T-cell (primary cell): ENCODE data around the gene MYO18B. TPM values are rescaled to one million over a fixed set of nuclear protein-coding genes. Genes with fewer than 3 reads are reported as not detected.

ENCODE experiments used
- ATAC-seq, 4 experiments: fragments of 200-7000 bp in 3 of 4; fragments of 150-1000 bp in 1 of 4; cut with Tn5 transposase; replicated peaks in 1 of 4; 1 replicate in 3 of 4; 2 replicates in 1 of 4; pipeline ENCODE4 v1.10.0; 2021; ENCODE audit warnings: moderate library complexity in 3 of 4, mild to moderate bottlenecking in 2 of 4, moderate number of reproducible peaks in 1 of 4
- CTCF ChIA-PET, 2 donors: fragments of 300-600 bp; sonication (Branson Sonifier 250); formaldehyde crosslinking; loops; one replicate each; lab custom pipeline; 2022; ENCODE audit warnings: antibody characterized with exemption in 2 of 2; lab: Charles Lee
- POLR2A ChIA-PET, 2 donors: fragments of 300-600 bp; sonication (Branson Sonifier 250); formaldehyde crosslinking; loops; one replicate each; lab custom pipeline; 2022; ENCODE audit warnings: antibody characterized with exemption in 2 of 2; lab: Charles Lee
- DNase-seq, 35 experiments: peaks; one replicate each; pipeline versions ENCODE4 v3.0.0 to v3.0.0-alpha.2; 2013 to 2023
- H3K27ac ChIP-seq: one replicate; pipeline ENCODE4 v1.5.1; 2013; ENCODE audit warnings: low read length
- H3K27me3 ChIP-seq, 2 experiments: replicated peaks in 1 of 2; 1 replicate in 1 of 2; 2 replicates in 1 of 2; pipeline versions ENCODE4 v1.6.1 to v1.7.0; 2013; ENCODE audit warnings: low read length in 1 of 2, mixed read lengths in 1 of 2; ENCODE audit not compliant: control insufficient read depth in 2 of 2, insufficient read depth in 2 of 2; ENCODE audit errors: extremely low read depth in 1 of 2
- H3K36me3 ChIP-seq, 2 donors: 1 replicate in 1 of 2; 2 replicates in 1 of 2; pipeline versions ENCODE4 v1.6.1 to v1.7.0; 2013; ENCODE audit warnings: low read length in 1 of 2; ENCODE audit not compliant: control insufficient read depth in 2 of 2, insufficient read depth in 1 of 2; ENCODE audit errors: extremely low read depth in 1 of 2
- H3K4me1 ChIP-seq, 2 experiments: 1 replicate in 1 of 2; 2 replicates in 1 of 2; pipeline versions ENCODE4 v1.6.1 to v1.7.0; 2013; ENCODE audit warnings: low read length in 2 of 2, mixed read lengths in 1 of 2; ENCODE audit not compliant: insufficient read depth in 2 of 2, control insufficient read depth in 1 of 2; ENCODE audit errors: extremely low read depth in 1 of 2
- H3K4me3 ChIP-seq, 2 donors: 1 replicate in 1 of 2; 2 replicates in 1 of 2; pipeline versions ENCODE4 v1.5.1 to v1.7.0; 2013; ENCODE audit warnings: mild to moderate bottlenecking in 2 of 2, low read length in 1 of 2, moderate library complexity in 1 of 2; ENCODE audit not compliant: control insufficient read depth in 1 of 2; ENCODE audit errors: extremely low read depth in 1 of 2
- H3K9me3 ChIP-seq: 2 replicates; pipeline ENCODE4 v1.7.0; 2013
- H3K27ac Mint-ChIP-seq, 2 donors: one replicate each; pipeline ENCODE4 v1.8.0; 2020 to 2021; ENCODE audit warnings: mild to moderate bottlenecking in 2 of 2, mixed read lengths in 2 of 2
- H3K27me3 Mint-ChIP-seq, 2 donors: one replicate each; pipeline ENCODE4 v1.8.0; 2021 to 2022; ENCODE audit warnings: mixed read lengths in 2 of 2
- H3K36me3 Mint-ChIP-seq: one replicate; pipeline ENCODE4 v1.8.0; 2021; ENCODE audit warnings: mixed read lengths
- H3K4me1 Mint-ChIP-seq, 3 donors: one replicate each; pipeline ENCODE4 v1.8.0; 2020 to 2022; ENCODE audit warnings: mixed read lengths in 3 of 3, mild to moderate bottlenecking in 1 of 3
- H3K4me3 Mint-ChIP-seq, 3 donors: one replicate each; pipeline ENCODE4 v1.8.0; 2020 to 2022; ENCODE audit warnings: mild to moderate bottlenecking in 3 of 3, mixed read lengths in 3 of 3, moderate library complexity in 3 of 3
- H3K9me3 Mint-ChIP-seq, 3 donors: one replicate each; pipeline ENCODE4 v1.8.0; 2020 to 2022; ENCODE audit warnings: mixed read lengths in 3 of 3
- WGBS: methylation state at CpG from one replicate; pipeline ENCODE4 v1.1.5; 2013; ENCODE audit warnings: missing lambda C conversion rate; ENCODE audit not compliant: insufficient coverage; 5-methylcytosine and 5-hydroxymethylcytosine counted together
- total RNA-seq, 35 experiments: library from RNA in 6 of 35; stranded (reverse) in 6 of 35; fragments of 120-200 nt in 1 of 35; gene quantifications; one replicate each; pipeline versions ENCODE4 v1.2.1 to v1.2.4 and lab custom pipeline; 2013 to 2026

Gene MYO18B
- total RNA-seq, 5 donors from 2014 or later (not counting 1 experiment from before 2014, with no cell fraction given), result 0.18 to 0.70 (median 0.26) TPM; not detected in 1

GRCh38 chr22:25711491-25711890 lies 30.5 kb upstream of the MYO18B start:
- POLR2A ChIA-PET, result no interaction called here
- H3K36me3 Mint-ChIP-seq, result peaks cover 4% of the 10 kb centered on the region
- H3K9me3 ChIP-seq, result no peaks in the 10 kb centered on the region
- CTCF ChIA-PET, result no interaction called here
- peaks cover 0 to 13% (median 5%) of the 10 kb centered on the region in 3 donors for H3K4me1 Mint-ChIP-seq
- no peak for DNase-seq
- ATAC-seq, result no peak
- H3K27ac Mint-ChIP-seq, result no peak overlapping the region
- H3K4me3 Mint-ChIP-seq, result no peak overlapping the region
- no peak overlapping the region for H3K27ac ChIP-seq
- H3K36me3 ChIP-seq, result no peaks in the 10 kb centered on the region
- no CpG with 5 or more reads among the region's 6 CpGs for WGBS
- no peak overlapping the region for H3K4me3 ChIP-seq
- H3K9me3 Mint-ChIP-seq, result no peaks in the 10 kb centered on the region
- H3K4me1 ChIP-seq, result peaks cover 0 to 2% of the 10 kb centered on the region in 2 experiments
- no peaks in the 10 kb centered on the region for H3K27me3 ChIP-seq
- H3K27me3 Mint-ChIP-seq, result peaks cover 0 to 4% of the 10 kb centered on the region in 2 donors

GRCh38 chr22:25712661-25713400 lies 29.2 kb upstream of the MYO18B start:
- no peaks in the 10 kb centered on the region for H3K36me3 ChIP-seq
- no peak overlapping the region for H3K27ac Mint-ChIP-seq
- no peak overlapping the region for H3K4me3 ChIP-seq
- H3K4me1 Mint-ChIP-seq, result peaks cover 0 to 13% (median 5%) of the 10 kb centered on the region in 3 donors
- no peak for DNase-seq
- ATAC-seq, result no peak
- ChIA-PET POLR2A (no interaction called here), CTCF (no interaction called here)
- no peaks in the 10 kb centered on the region for H3K36me3 Mint-ChIP-seq
- no peak overlapping the region for H3K27ac ChIP-seq
- no peaks in the 10 kb centered on the region for H3K9me3 ChIP-seq
- H3K4me1 ChIP-seq, result peaks cover 0 to 2% of the 10 kb centered on the region in 2 experiments
- 86% methylated on average over 2 of the region's 7 CpGs for WGBS
- H3K27me3 ChIP-seq, result no peaks in the 10 kb centered on the region
- H3K4me3 Mint-ChIP-seq, result no peak overlapping the region
- H3K27me3 Mint-ChIP-seq, result peaks cover 0 to 4% of the 10 kb centered on the region in 2 donors
- H3K9me3 Mint-ChIP-seq, result no peaks in the 10 kb centered on the region

DNA sequence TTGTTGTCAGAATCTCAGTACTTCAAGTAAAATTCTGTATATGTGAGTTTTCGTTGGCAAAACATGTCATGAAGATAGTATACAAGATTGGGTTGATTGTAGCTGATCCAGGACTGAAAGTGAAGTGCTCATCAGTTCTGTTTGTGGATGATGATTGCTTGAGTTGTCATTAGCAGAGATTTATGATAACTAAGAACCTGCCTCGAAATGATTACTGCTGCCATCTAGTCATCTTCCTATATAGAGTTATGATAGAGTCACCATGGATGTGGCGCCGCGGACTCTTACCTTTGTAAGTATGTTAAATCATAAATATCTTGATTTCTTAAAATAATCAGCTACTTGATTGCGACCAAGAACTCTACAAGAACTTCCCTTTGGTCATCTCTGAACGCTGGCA lies 27.9 kb upstream of the MYO18B start:
- Histone ChIP-seq H3K4me1 (peaks cover 0 to 2% of the 10 kb centered on the region in 2 experiments), H3K27ac (no peak overlapping the region), H3K9me3 (no peaks in the 10 kb centered on the region), H3K27me3 (no peaks in the 10 kb centered on the region), H3K36me3 (no peaks in the 10 kb centered on the region), H3K4me3 (no peak overlapping the region)
- Mint-ChIP-seq H3K4me1 (peaks cover 0 to 13% (median 5%) of the 10 kb centered on the region in 3 donors), H3K9me3 (no peaks in the 10 kb centered on the region), H3K36me3 (no peaks in the 10 kb centered on the region), H3K4me3 (no peak overlapping the region), H3K27me3 (peaks cover 0 to 4% of the 10 kb centered on the region in 2 donors), H3K27ac (no peak overlapping the region)
- DNase-seq (no peak), ATAC-seq (no peak)
- 83% methylated on average over 1 of the region's 7 CpGs for WGBS
- POLR2A ChIA-PET, result interaction anchor here in 1 of 2 donors (0.5 kb wide), 1 partner anchor 26 kb away, joined by 3 read pairs; no protein-coding TSS in a partner anchor
- CTCF ChIA-PET, result no interaction called here

DNA sequence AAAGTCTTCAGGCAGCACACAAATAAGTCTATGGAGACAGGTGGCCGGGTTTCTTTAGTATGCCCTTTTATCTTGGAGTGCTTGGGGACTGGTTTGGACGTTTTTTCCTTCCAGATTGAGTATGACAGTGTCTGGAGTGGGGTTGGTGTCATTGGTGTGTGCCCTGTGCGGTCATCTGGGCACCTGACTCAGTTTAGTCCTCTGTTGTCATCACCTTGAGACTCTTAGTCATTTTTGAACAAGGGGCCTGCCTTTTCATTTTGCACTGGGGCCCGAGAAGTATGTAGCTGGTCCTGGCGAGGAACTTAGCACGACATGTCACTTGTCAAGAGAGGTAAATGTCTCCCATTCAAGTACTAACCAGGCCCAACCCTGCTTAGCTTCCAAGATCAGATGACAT lies 27.2 kb upstream of the MYO18B start:
- H3K36me3 ChIP-seq, result no peaks in the 10 kb centered on the region
- no peaks in the 10 kb centered on the region for H3K27me3 ChIP-seq
- peaks cover 0 to 4% of the 10 kb centered on the region in 2 donors for H3K27me3 Mint-ChIP-seq
- ATAC-seq (no peak), DNase-seq (no peak)
- no peak overlapping the region for H3K4me3 ChIP-seq
- WGBS, result 58% methylated on average over 3 of the region's 6 CpGs
- CTCF ChIA-PET, result no interaction called here
- H3K9me3 Mint-ChIP-seq, result no peaks in the 10 kb centered on the region
- H3K27ac ChIP-seq, result no peak overlapping the region
- H3K36me3 Mint-ChIP-seq, result no peaks in the 10 kb centered on the region
- peaks cover 0 to 6% (median 4%) of the 10 kb centered on the region in 3 donors for H3K4me1 Mint-ChIP-seq
- no peaks in the 10 kb centered on the region for H3K9me3 ChIP-seq
- H3K4me1 ChIP-seq, result no peaks in the 10 kb centered on the region
- POLR2A ChIA-PET, result no interaction called here
- no peak overlapping the region for H3K4me3 Mint-ChIP-seq
- no peak overlapping the region for H3K27ac Mint-ChIP-seq

- no peaks in the 10 kb centered on the region for H3K27me3 Mint-ChIP-seq
- WGBS, result 90% methylated on average over 8 of the region's 10 CpGs
- H3K4me3 ChIP-seq, result no peak overlapping the region
- H3K9me3 Mint-ChIP-seq, result no peaks in the 10 kb centered on the region
- no peaks in the 10 kb centered on the region for H3K4me1 Mint-ChIP-seq
- CTCF ChIA-PET, result no interaction called here
- H3K36me3 Mint-ChIP-seq, result no peaks in the 10 kb centered on the region
- no peak overlapping the region for H3K4me3 Mint-ChIP-seq
- no peak overlapping the region for H3K27ac Mint-ChIP-seq
- ATAC-seq (no peak), DNase-seq (no peak)
- no peak overlapping the region for H3K27ac ChIP-seq
- H3K27me3 ChIP-seq, result no peaks in the 10 kb centered on the region
- H3K4me1 ChIP-seq, result no peaks in the 10 kb centered on the region
- POLR2A ChIA-PET, result no interaction called here
- H3K36me3 ChIP-seq, result no peaks in the 10 kb centered on the region
- no peaks in the 10 kb centered on the region for H3K9me3 ChIP-seq
Measured at GRCh38 chr22:25716637-25717036, 25.4 kb upstream of the MYO18B start.

DNA sequence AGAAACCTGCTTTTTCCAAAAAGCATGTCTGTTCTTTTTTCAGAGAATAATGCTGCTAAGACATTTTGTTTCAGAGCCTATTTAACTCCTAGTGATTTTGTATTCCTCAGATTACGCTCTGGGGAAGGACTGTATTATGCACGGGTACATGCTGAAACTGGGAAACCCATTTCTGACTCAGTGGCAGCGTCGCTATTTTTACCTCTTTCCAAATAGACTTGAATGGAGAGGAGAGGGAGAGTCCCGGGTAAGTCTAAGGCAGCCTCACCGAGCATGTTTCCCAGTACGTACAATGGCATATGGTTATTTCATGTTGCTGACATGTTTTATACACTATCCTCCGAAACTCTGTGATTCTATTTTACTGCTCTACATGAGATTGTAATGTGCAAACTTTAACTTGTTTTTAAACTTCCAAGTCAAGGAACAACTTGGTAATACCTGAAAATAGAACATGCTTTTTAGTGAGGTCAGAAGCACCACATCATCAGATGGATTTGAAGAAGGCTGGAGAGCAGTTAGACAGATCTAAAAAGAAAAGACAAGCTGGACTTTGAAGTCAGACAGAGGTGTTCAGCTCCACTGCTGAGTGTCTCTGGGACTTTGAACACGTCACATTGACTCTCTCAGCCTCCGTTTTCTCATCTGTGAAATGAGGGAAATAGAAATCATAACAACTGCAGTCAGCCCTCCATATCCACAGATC lies 23.7 kb upstream of the MYO18B start:
- Mint-ChIP-seq H3K4me1 (no peaks in the 10 kb centered on the region), H3K4me3 (no peak overlapping the region), H3K27ac (no peak overlapping the region), H3K36me3 (no peaks in the 10 kb centered on the region), H3K9me3 (no peaks in the 10 kb centered on the region), H3K27me3 (no peaks in the 10 kb centered on the region)
- DNase-seq (no peak), ATAC-seq (no peak)
- WGBS, result 90% methylated on average over 2 of the region's 10 CpGs
- H3K27ac ChIP-seq, result no peak overlapping the region
- CTCF ChIA-PET, result no interaction called here
- H3K4me1 ChIP-seq, result no peaks in the 10 kb centered on the region
- H3K9me3 ChIP-seq, result no peaks in the 10 kb centered on the region
- POLR2A ChIA-PET, result no interaction called here
- no peaks in the 10 kb centered on the region for H3K36me3 ChIP-seq
- H3K27me3 ChIP-seq, result no peaks in the 10 kb centered on the region
- H3K4me3 ChIP-seq, result no peak overlapping the region
